Liver (tissue), 3 donors: ENCODE data around the gene VSTM2L.

ENCODE experiments used
- ATF3 ChIP-seq: IDR thresholded peaks from 2 replicates; pipeline ENCODE4 v1.6.1; 2016; ENCODE audit warnings: antibody characterized with exemption
- CTCF ChIP-seq: fragments of 150-350 bp; IDR thresholded peaks from 2 replicates; pipeline ENCODE4 v1.5.1; 2017; ENCODE audit warnings: improper control_type of control experiment, low read depth, low read length; ENCODE audit not compliant: missing input control
- EGR1 ChIP-seq, 2 donors: IDR thresholded peaks; 2 replicates each; pipeline ENCODE4 v1.6.1; 2016 to 2018; ENCODE audit warnings: antibody characterized with exemption in 2 of 2, low read depth in 2 of 2
- FOXA1 ChIP-seq: IDR thresholded peaks from 2 replicates; pipeline ENCODE4 v1.6.1; 2016; ENCODE audit warnings: antibody characterized with exemption
- HNF4A ChIP-seq, 2 donors: conservative IDR thresholded peaks; 2 replicates each; pipeline ENCODE4 v1.6.1; 2016; ENCODE audit warnings: antibody characterized with exemption in 2 of 2, mild to moderate bottlenecking in 2 of 2
- HNF4G ChIP-seq: IDR thresholded peaks from 2 replicates; pipeline ENCODE4 v1.6.1; 2016; ENCODE audit warnings: antibody characterized with exemption
- JUND ChIP-seq, 2 donors: IDR thresholded peaks; 2 replicates each; pipeline ENCODE4 v1.6.1; 2016; ENCODE audit warnings: antibody characterized with exemption in 2 of 2
- REST ChIP-seq: IDR thresholded peaks from 2 replicates; pipeline ENCODE4 v1.6.1; 2016; ENCODE audit warnings: antibody characterized with exemption, mild to moderate bottlenecking
- RXRA ChIP-seq, 2 donors: IDR thresholded peaks; 2 replicates each; pipeline ENCODE4 v1.6.1; 2017 to 2018; ENCODE audit warnings: antibody characterized with exemption in 2 of 2, mild to moderate bottlenecking in 1 of 2
- SP1 ChIP-seq: IDR thresholded peaks from 2 replicates; pipeline ENCODE4 v1.6.1; 2018; ENCODE audit warnings: antibody characterized with exemption, mild to moderate bottlenecking
- TAF1 ChIP-seq: conservative IDR thresholded peaks from 2 replicates; pipeline ENCODE4 v1.6.1; 2016; ENCODE audit warnings: antibody characterized with exemption, mild to moderate bottlenecking
- YY1 ChIP-seq: IDR thresholded peaks from 2 replicates; pipeline ENCODE4 v1.6.1; 2016; ENCODE audit warnings: antibody characterized with exemption, mild to moderate bottlenecking
- TF ChIP-seq, protein P1 (sequence below): IDR thresholded peaks from 2 replicates; pipeline ENCODE4 v1.6.1; 2016; ENCODE audit warnings: antibody characterized with exemption
- TF ChIP-seq, protein P2 (sequence below): IDR thresholded peaks from 2 replicates; pipeline ENCODE4 v1.6.1; 2016; ENCODE audit warnings: antibody characterized with exemption
- donor health status: healthy.
- donor health status: healthy.

GRCh38 chr20:37911261-37911660 lies 8.3 kb downstream of the VSTM2L start:
- TF ChIP-seq REST: no peak
- no peak for TF ChIP-seq JUND (IDR thresholded peaks at IDR 0.05)
- no peak for TF ChIP-seq ATF3
- no peak for TF ChIP-seq CTCF
- TF ChIP-seq TAF1: no peak
- TF ChIP-seq SP1: no peak
- TF ChIP-seq FOXA1: no peak
- TF ChIP-seq, protein P1, sequence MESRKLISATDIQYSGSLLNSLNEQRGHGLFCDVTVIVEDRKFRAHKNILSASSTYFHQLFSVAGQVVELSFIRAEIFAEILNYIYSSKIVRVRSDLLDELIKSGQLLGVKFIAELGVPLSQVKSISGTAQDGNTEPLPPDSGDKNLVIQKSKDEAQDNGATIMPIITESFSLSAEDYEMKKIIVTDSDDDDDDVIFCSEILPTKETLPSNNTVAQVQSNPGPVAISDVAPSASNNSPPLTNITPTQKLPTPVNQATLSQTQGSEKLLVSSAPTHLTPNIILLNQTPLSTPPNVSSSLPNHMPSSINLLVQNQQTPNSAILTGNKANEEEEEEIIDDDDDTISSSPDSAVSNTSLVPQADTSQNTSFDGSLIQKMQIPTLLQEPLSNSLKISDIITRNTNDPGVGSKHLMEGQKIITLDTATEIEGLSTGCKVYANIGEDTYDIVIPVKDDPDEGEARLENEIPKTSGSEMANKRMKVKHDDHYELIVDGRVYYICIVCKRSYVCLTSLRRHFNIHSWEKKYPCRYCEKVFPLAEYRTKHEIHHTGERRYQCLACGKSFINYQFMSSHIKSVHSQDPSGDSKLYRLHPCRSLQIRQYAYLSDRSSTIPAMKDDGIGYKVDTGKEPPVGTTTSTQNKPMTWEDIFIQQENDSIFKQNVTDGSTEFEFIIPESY: no peak
- TF ChIP-seq, protein P2, sequence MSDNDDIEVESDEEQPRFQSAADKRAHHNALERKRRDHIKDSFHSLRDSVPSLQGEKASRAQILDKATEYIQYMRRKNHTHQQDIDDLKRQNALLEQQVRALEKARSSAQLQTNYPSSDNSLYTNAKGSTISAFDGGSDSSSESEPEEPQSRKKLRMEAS: no peak
- TF ChIP-seq YY1: no peak
- TF ChIP-seq HNF4G: no peak
- TF ChIP-seq HNF4A (conservative IDR thresholded peaks at IDR 0.05): no peak
- TF ChIP-seq RXRA (IDR thresholded peaks at IDR 0.05): no peak
- no peak for TF ChIP-seq EGR1 (IDR thresholded peaks at IDR 0.05; ENCODE audit: low read depth in 2 of 2)
